ENCODE results near the gene CBFA2T2. TPM values are rescaled to one million over a fixed set of nuclear protein-coding genes. Genes with fewer than 3 reads are reported as not detected.
"Not testable (repeated sequence)": the region's sequence is repeated elsewhere in the genome, so short reads cannot be mapped to it uniquely, and the experiment has no call there.

The CBFA2T2 gene
- total RNA-seq, 2 experiments from 2014 or later: 17.3 to 21.8 TPM

- no peaks in the 10 kb centered on the region for H3K27me3 Mint-ChIP-seq
- ChIA-PET CTCF (interaction anchor here (1.4 kb wide), 1 partner anchor 74 kb away, joined by 3 read pairs; the partner anchor contains the start of gene CBFA2T2), POLR2A (no interaction called here)
- no peak overlapping the region for H3K27ac Mint-ChIP-seq
- H3K9me3 Mint-ChIP-seq: no peaks in the 10 kb centered on the region
- no peaks in the 10 kb centered on the region for H3K36me3 Mint-ChIP-seq (ENCODE audit: low read depth)
- no peak for DNase-seq
- no peak overlapping the region for H3K4me3 Mint-ChIP-seq
- peaks cover 2% of the 10 kb centered on the region for H3K4me1 Mint-ChIP-seq
Observed at GRCh38 chr20:33563788-33564187, 73.9 kb downstream of the CBFA2T2 start.

- no peak overlapping the region for H3K27ac Mint-ChIP-seq
- no peaks in the 10 kb centered on the region for H3K27me3 Mint-ChIP-seq
- CTCF ChIA-PET: interaction anchor here (1.0 kb wide), 1 partner anchor 49 kb away, joined by 3 read pairs; no protein-coding TSS in a partner anchor
- H3K4me1 Mint-ChIP-seq: peaks cover 14% of the 10 kb centered on the region
- POLR2A ChIA-PET: interaction anchor here (0.7 kb wide), 1 partner anchor 421 kb away, joined by 4 read pairs; no protein-coding TSS in a partner anchor
- H3K9me3 Mint-ChIP-seq: no peaks in the 10 kb centered on the region
- no peak overlapping the region for H3K4me3 Mint-ChIP-seq
- H3K36me3 Mint-ChIP-seq (ENCODE audit: low read depth): peaks cover 3% of the 10 kb centered on the region
- DNase-seq: no peak
Observed at GRCh38 chr20:33566781-33567603, 77.1 kb downstream of the CBFA2T2 start.

- POLR2A ChIA-PET: no interaction called here
- H3K27ac Mint-ChIP-seq: no peak overlapping the region
Observed at GRCh38 chr20:33567949-33568348, 78.1 kb downstream of the CBFA2T2 start.

GRCh38 chr20:33568378-33568777, 78.5 kb downstream of the CBFA2T2 start:
- Mint-ChIP-seq H3K9me3 (no peaks in the 10 kb centered on the region), H3K4me3 (no peak overlapping the region), H3K4me1 (peaks cover 14% of the 10 kb centered on the region), H3K36me3 (ENCODE audit: low read depth) (peaks cover 3% of the 10 kb centered on the region), H3K27me3 (no peaks in the 10 kb centered on the region), H3K27ac (no peak overlapping the region)
- CTCF ChIA-PET: interaction anchor here (1.0 kb wide), 1 partner anchor 47 kb away, joined by 3 read pairs; no protein-coding TSS in a partner anchor
- DNase-seq: no peak
- POLR2A ChIA-PET: interaction anchor here (0.6 kb wide), 1 partner anchor 53 kb away, joined by 3 read pairs; no protein-coding TSS in a partner anchor

More at GRCh38 chr20:33567949-33568348, 78.1 kb downstream of the CBFA2T2 start:
- CTCF ChIA-PET: interaction anchor here (1.0 kb wide), 1 partner anchor 48 kb away, joined by 3 read pairs; no protein-coding TSS in a partner anchor
- peaks cover 3% of the 10 kb centered on the region for H3K36me3 Mint-ChIP-seq (ENCODE audit: low read depth)
- H3K4me3 Mint-ChIP-seq: no peak overlapping the region
- H3K27me3 Mint-ChIP-seq: no peaks in the 10 kb centered on the region
- H3K9me3 Mint-ChIP-seq: no peaks in the 10 kb centered on the region
- peaks cover 14% of the 10 kb centered on the region for H3K4me1 Mint-ChIP-seq
- DNase-seq: no peak

GRCh38 chr20:33568868-33569801, 79.2 kb downstream of the CBFA2T2 start:
- peaks cover 3% of the 10 kb centered on the region for H3K36me3 Mint-ChIP-seq (ENCODE audit: low read depth)
- no peak overlapping the region for H3K4me3 Mint-ChIP-seq
- CTCF ChIA-PET: no interaction called here
- H3K4me1 Mint-ChIP-seq: peaks cover 14% of the 10 kb centered on the region
- DNase-seq: no peak
- POLR2A ChIA-PET: interaction anchor here (0.6 kb wide), 1 partner anchor 52 kb away, joined by 3 read pairs; no protein-coding TSS in a partner anchor
- no peak overlapping the region for H3K27ac Mint-ChIP-seq
- no peaks in the 10 kb centered on the region for H3K9me3 Mint-ChIP-seq
- H3K27me3 Mint-ChIP-seq: no peaks in the 10 kb centered on the region

DNA sequence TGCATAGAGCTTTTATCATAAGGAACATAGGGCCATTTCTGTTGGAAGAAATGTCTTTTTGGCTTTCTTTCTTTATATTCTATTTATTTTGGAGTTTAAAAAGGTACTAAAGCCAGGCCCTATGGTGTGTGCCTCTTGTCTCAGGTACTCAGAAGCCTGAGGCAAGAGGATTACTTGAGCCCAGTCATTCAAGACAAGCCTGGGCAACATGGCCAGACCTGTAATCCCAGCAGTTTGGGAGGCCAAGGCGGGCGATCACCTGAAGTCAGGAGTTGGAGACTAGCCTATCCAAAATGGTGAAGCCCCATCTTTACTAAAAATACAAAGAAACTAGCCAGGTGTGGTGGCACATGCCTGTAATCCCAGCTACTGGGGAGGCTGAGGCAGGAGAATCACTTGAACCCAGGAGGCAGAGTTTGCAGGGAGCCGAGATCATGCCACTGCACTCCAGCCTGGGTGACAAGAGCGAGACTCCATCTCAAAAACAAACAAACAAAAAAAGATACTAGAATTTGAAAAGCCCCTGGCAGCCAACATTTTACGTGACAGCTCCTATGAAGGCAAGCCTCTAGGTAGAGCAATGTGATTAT, 80.0 kb downstream of the CBFA2T2 start:
- POLR2A ChIA-PET: no interaction called here
- CTCF ChIA-PET: no interaction called here
- H3K4me1 Mint-ChIP-seq: peaks cover 14% of the 10 kb centered on the region
- no peak overlapping the region for H3K4me3 Mint-ChIP-seq
- H3K27ac Mint-ChIP-seq: no peak overlapping the region
- peaks cover 3% of the 10 kb centered on the region for H3K36me3 Mint-ChIP-seq (ENCODE audit: low read depth)
- DNase-seq: no peak
- H3K9me3 Mint-ChIP-seq: no peaks in the 10 kb centered on the region
- H3K27me3 Mint-ChIP-seq: no peaks in the 10 kb centered on the region

DNA sequence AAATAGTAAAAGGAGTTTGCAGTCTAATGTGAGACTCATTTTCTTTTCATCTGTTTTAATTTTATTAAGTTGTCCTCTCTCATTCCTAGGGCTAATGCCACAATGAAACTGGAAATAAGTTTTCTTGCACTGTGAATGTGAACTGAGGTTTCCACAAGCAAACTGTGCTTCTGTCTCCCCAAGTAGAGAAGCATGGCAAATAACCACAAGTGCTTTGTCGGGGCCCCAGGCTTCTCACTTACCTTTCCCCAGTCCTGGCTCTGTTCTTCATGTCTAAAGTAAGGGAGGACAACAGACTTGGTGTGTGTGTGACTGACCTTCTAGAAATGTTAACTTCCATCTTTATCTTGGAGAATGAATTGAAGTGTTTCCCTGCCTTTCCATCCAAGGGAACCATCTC, 80.8 kb downstream of the CBFA2T2 start:
- POLR2A ChIA-PET: no interaction called here
- Mint-ChIP-seq H3K36me3 (ENCODE audit: low read depth) (peaks cover 3% of the 10 kb centered on the region), H3K4me3 (no peak overlapping the region), H3K27me3 (no peaks in the 10 kb centered on the region), H3K9me3 (no peaks in the 10 kb centered on the region), H3K27ac (no peak overlapping the region), H3K4me1 (peaks cover 14% of the 10 kb centered on the region)
- no peak for DNase-seq
- CTCF ChIA-PET: no interaction called here

DNA sequence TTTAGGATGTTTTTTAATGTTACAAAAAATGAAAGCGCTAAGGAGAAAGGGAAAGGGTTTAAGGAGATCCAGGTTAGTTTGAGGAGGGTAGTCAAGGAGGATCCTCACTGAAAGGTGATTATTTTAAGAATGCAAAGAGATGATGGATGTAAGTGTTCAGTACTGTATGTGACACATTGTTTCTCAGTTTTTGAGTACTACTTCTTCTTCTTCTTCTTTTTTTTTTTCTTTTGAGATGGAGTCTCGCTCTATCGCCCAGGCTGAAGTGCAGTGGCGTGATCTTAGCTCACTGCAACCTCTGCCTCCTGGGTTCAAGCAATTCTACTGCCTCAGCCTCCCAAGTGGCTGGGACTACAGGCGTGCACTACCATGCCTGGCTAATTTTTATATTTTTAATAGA, 83.4 kb downstream of the CBFA2T2 start:
- H3K27me3 Mint-ChIP-seq; H3K4me3 Mint-ChIP-seq; POLR2A ChIA-PET; H3K9me3 Mint-ChIP-seq; H3K36me3 Mint-ChIP-seq (ENCODE audit: low read depth); H3K27ac Mint-ChIP-seq; DNase-seq: not testable (repeated sequence)
- CTCF ChIA-PET: interaction anchor here (0.6 to 1.5 kb wide), 2 partner anchors 22 to 111 kb away, joined by 3 to 5 read pairs; no protein-coding TSS in a partner anchor
- peaks cover 14% of the 10 kb centered on the region for H3K4me1 Mint-ChIP-seq

DNA sequence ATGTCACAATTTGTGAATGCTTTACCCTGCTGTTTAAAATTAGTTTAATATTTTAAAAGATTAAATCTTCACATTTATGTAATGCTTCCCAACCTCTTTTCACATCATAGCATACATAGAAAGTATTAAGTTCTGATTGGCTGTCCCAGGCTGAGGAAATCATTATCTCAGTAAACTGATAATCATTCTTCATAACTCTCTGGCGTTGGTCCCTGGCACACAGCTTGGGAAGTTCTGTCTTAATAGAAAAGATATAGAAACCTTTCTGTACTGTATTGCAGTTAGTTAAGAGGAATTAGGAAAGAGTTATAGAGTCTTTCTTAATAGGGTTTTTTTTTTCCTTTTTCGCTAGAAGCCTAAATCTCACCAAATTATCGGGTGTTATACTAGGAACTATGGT, 85.4 kb downstream of the CBFA2T2 start:
- Mint-ChIP-seq H3K4me1 (peaks cover 9% of the 10 kb centered on the region), H3K36me3 (ENCODE audit: low read depth) (peaks cover 3% of the 10 kb centered on the region), H3K27me3 (no peaks in the 10 kb centered on the region), H3K9me3 (no peaks in the 10 kb centered on the region), H3K4me3 (no peak overlapping the region), H3K27ac (no peak overlapping the region)
- ChIA-PET POLR2A (no interaction called here), CTCF (interaction anchor here (0.6 kb wide), 1 partner anchor 1072 kb away, joined by 3 read pairs; no protein-coding TSS in a partner anchor)
- DNase-seq: no peak

DNA sequence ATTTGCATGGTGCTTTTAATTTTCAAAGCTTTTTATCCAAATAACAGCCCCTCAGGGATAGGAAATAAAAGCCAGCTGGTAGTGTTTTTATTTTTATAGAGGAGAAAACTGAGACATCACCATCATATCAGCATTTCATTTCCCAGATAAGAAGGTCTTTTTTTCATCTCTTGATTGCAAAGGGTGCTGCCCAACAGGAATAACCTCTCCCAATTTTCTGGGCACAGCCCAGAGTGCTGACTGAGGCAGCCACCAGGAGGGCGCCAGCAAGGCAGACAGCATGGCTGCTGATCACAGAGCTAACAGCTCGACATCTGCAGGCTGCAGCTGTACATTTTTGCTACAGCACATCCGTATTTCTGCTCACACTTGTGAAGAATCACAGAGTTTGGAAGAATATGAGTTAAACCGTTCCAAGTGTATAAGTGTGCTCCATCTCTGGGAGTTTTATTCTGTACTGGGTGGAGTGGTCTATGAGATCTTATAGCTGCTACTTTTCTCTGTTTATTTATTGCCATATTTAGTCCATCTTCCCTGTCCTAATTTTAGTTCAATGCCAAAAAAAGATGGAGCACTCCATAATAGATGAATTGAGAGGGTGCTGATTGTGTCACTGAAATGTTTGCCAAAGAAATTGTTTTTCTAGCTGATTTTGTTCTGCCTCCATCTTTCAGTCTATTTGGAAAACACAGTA, 86.7 kb downstream of the CBFA2T2 start:
- peaks cover 3% of the 10 kb centered on the region for H3K4me1 Mint-ChIP-seq
- no peak overlapping the region for H3K27ac Mint-ChIP-seq
- DNase-seq: no peak
- ChIA-PET POLR2A (interaction anchor here (0.6 kb wide), 1 partner anchor 672 kb away, joined by 3 read pairs; no protein-coding TSS in a partner anchor), CTCF (no interaction called here)
- no peak overlapping the region for H3K4me3 Mint-ChIP-seq
- H3K9me3 Mint-ChIP-seq: no peaks in the 10 kb centered on the region
- no peaks in the 10 kb centered on the region for H3K27me3 Mint-ChIP-seq
- no peaks in the 10 kb centered on the region for H3K36me3 Mint-ChIP-seq (ENCODE audit: low read depth)

GRCh38 chr20:33578510-33578909, 88.6 kb downstream of the CBFA2T2 start:
- no peaks in the 10 kb centered on the region for H3K9me3 Mint-ChIP-seq
- DNase-seq: no peak
- no peaks in the 10 kb centered on the region for H3K36me3 Mint-ChIP-seq (ENCODE audit: low read depth)
- CTCF ChIA-PET: interaction anchor here (1.1 to 1.8 kb wide), 5 partner anchors 10 to 121 kb away, joined by 3 to 5 read pairs (median 3); partner anchors contain the start of gene ACTL10
- H3K27me3 Mint-ChIP-seq: no peaks in the 10 kb centered on the region
- H3K4me1 Mint-ChIP-seq: peaks cover 3% of the 10 kb centered on the region
- no peak overlapping the region for H3K27ac Mint-ChIP-seq
- POLR2A ChIA-PET: no interaction called here
- no peak overlapping the region for H3K4me3 Mint-ChIP-seq

- H3K36me3 Mint-ChIP-seq (ENCODE audit: low read depth): no peaks in the 10 kb centered on the region
- H3K27ac Mint-ChIP-seq: no peak overlapping the region
- no peaks in the 10 kb centered on the region for H3K9me3 Mint-ChIP-seq
- H3K27me3 Mint-ChIP-seq: no peaks in the 10 kb centered on the region
- CTCF ChIA-PET: no interaction called here
- POLR2A ChIA-PET: no interaction called here
- H3K4me3 Mint-ChIP-seq: no peak overlapping the region
- peaks cover 3% of the 10 kb centered on the region for H3K4me1 Mint-ChIP-seq
- DNase-seq: no peak
Observed at GRCh38 chr20:33583143-33583542, 93.2 kb downstream of the CBFA2T2 start.
